Mucosa of stomach (tissue), 1 donor: ENCODE data around the gene TMEM63A.

Experiments
- H3K27me3 ChIP-seq: one replicate; pipeline ENCODE4 v1.7.0; 2013; ENCODE audit warnings: mild to moderate bottlenecking, low read length; ENCODE audit not compliant: control insufficient read depth, insufficient read depth
- H3K36me3 ChIP-seq: one replicate; pipeline ENCODE4 v1.7.0; 2013; ENCODE audit warnings: low read length; ENCODE audit not compliant: control insufficient read depth, insufficient read depth
- H3K4me1 ChIP-seq: one replicate; pipeline ENCODE4 v1.7.0; 2013; ENCODE audit warnings: mild to moderate bottlenecking, low read length; ENCODE audit not compliant: control insufficient read depth, insufficient read depth
- H3K4me3 ChIP-seq: one replicate; pipeline ENCODE4 v1.7.0; 2013; ENCODE audit warnings: low read length
- H3K9ac ChIP-seq: one replicate; pipeline ENCODE4 v1.7.0; 2013; ENCODE audit warnings: mild to moderate bottlenecking, low read length, moderate library complexity
- H3K9me3 ChIP-seq: one replicate; pipeline ENCODE4 v1.7.0; 2013; ENCODE audit warnings: mild to moderate bottlenecking, low read length, moderate library complexity; ENCODE audit not compliant: control insufficient read depth
- donor health status: Pancreatic carcinoma.

Gene TMEM63A

DNA sequence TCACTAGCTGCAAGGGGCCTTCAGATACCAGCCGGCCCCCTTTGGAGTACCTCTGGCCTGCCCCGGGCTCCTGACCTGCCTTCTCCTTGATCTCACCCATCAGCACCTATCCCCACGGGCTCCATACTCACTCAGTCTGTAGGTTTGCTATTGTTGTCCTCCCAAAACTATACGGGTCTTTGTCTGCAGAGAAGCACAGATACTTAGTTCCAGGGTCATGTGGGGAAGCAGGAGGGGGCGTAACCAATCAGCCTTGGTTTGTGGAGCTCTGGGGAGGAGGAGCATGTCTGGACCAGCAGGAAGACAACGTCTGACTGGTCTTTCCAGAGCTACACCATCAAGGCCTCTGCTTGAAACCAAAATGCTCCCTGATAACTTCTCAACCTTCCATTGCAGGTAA is 15.2 kb downstream of the TMEM63A start:
- Histone ChIP-seq H3K4me1 (peaks cover 27% of the 10 kb centered on the region), H3K27me3 (no peaks in the 10 kb centered on the region), H3K9me3 (no peaks in the 10 kb centered on the region), H3K36me3 (peaks cover 19% of the 10 kb centered on the region), H3K4me3 (no peak overlapping the region), H3K9ac (no peak overlapping the region)

DNA sequence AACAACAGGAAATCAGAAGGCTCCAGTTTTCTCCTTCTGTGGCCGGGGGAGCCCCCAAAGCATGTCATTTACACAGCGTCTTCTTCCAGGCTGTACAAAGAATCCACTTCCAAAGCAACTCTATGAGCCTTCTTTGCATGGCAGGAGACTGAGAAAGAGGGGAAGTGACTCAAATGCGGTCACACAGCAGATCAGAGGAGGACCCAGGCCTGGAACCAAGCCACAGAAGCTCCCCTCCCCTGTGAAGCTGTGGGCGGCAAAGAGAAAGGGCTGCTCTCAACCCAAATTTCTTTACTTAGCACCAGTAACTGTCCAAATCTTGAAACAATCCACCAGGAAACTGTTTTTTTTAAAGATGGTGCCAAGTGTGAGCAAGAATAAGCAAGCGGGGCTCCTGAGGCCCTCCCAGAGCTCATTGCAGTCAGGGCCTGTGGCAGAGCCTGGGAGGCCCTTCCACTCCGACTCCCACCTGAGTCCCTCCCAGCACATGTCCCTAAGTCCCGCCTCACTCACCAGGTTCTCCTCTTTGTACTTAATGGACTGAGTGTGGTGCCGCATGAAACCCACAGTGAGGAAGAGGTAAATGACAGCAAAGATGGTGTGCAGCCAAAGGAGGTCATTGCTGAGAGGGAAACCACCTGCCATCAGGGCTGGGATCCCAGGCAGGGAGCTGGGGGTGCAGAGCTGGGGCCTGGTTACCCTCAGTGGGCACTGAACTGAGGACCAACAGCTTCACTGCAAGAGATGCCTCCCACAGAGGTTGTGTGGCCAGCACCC is 15.9 kb downstream of the TMEM63A start:
- Histone ChIP-seq H3K4me1 (peaks cover 20% of the 10 kb centered on the region), H3K9me3 (no peaks in the 10 kb centered on the region), H3K27me3 (no peaks in the 10 kb centered on the region), H3K36me3 (peaks cover 26% of the 10 kb centered on the region), H3K4me3 (no peak overlapping the region), H3K9ac (no peak overlapping the region)

DNA sequence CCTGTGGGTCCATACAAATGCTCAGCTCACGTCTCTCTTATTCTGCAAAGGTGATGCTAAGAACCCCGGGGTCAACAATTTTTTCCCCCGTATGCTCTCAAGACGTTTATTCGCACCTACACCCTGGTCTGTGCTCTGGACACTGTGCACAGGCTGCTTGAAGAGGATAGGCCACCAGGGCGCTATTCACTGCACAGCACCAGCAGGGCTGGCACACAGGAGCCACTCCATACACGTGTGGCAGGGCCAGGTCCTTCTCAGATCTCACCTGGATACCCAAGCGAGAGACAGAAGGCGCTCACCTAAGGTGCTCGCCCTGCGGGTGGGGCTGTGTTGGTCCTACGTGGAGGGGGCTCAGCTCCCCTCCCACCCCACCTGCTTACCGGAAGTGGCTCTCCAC is 16.7 kb downstream of the TMEM63A start:
- no peaks in the 10 kb centered on the region for H3K9me3 ChIP-seq
- peaks cover 33% of the 10 kb centered on the region for H3K36me3 ChIP-seq
- H3K27me3 ChIP-seq = no peaks in the 10 kb centered on the region

GRCh38 chr1:225863167-225863566 is 19.0 kb downstream of the TMEM63A start:
- Histone ChIP-seq H3K27me3 (no peaks in the 10 kb centered on the region), H3K36me3 (peaks cover 40% of the 10 kb centered on the region), H3K9me3 (no peaks in the 10 kb centered on the region), H3K9ac (no peak overlapping the region), H3K4me1 (peaks cover 18% of the 10 kb centered on the region), H3K4me3 (no peak overlapping the region)

More for the DNA sequence above, 16.7 kb downstream of the TMEM63A start:
- no peak overlapping the region for H3K9ac ChIP-seq
- peaks cover 18% of the 10 kb centered on the region for H3K4me1 ChIP-seq
- H3K4me3 ChIP-seq = no peak overlapping the region

DNA sequence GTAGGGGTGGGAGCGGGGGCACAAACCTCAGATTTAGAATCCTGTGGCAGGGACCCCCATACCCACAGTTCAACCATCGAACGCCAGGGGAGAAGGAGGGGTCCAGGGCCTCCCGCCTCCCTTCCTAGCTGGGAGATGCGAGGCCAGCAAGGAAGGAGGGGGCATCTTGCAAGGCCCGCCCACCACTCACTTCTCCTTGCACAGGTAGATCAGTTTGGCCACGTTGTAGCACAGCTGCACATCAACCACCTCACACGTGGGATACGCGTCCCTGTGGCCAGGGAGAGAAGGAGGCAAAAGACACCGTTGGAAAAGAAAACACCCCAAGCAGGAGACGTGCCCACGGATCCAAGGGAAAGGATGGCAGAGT is 19.6 kb downstream of the TMEM63A start:
- Histone ChIP-seq H3K4me1 (peaks cover 22% of the 10 kb centered on the region), H3K36me3 (peaks cover 40% of the 10 kb centered on the region), H3K9me3 (no peaks in the 10 kb centered on the region), H3K4me3 (no peak overlapping the region), H3K27me3 (no peaks in the 10 kb centered on the region), H3K9ac (no peak overlapping the region)

GRCh38 chr1:225861834-225862580 is 20.2 kb downstream of the TMEM63A start:
- Histone ChIP-seq H3K4me3 (no peak overlapping the region), H3K9ac (no peak overlapping the region), H3K4me1 (peaks cover 24% of the 10 kb centered on the region), H3K9me3 (no peaks in the 10 kb centered on the region), H3K27me3 (no peaks in the 10 kb centered on the region), H3K36me3 (peaks cover 39% of the 10 kb centered on the region)

GRCh38 chr1:225860876-225861441 is 21.2 kb downstream of the TMEM63A start:
- peaks cover 25% of the 10 kb centered on the region for H3K4me1 ChIP-seq
- H3K4me3 ChIP-seq = no peak overlapping the region
- peaks cover 38% of the 10 kb centered on the region for H3K36me3 ChIP-seq
- H3K27me3 ChIP-seq = no peaks in the 10 kb centered on the region
- H3K9ac ChIP-seq = no peak overlapping the region
- no peaks in the 10 kb centered on the region for H3K9me3 ChIP-seq

- Histone ChIP-seq H3K4me3 (no peak overlapping the region), H3K27me3 (no peaks in the 10 kb centered on the region), H3K9ac (no peak overlapping the region), H3K9me3 (no peaks in the 10 kb centered on the region), H3K36me3 (peaks cover 31% of the 10 kb centered on the region), H3K4me1 (peaks cover 17% of the 10 kb centered on the region)
These were observed 22.1 kb downstream of the TMEM63A start for GRCh38 chr1:225860107-225860506.

DNA sequence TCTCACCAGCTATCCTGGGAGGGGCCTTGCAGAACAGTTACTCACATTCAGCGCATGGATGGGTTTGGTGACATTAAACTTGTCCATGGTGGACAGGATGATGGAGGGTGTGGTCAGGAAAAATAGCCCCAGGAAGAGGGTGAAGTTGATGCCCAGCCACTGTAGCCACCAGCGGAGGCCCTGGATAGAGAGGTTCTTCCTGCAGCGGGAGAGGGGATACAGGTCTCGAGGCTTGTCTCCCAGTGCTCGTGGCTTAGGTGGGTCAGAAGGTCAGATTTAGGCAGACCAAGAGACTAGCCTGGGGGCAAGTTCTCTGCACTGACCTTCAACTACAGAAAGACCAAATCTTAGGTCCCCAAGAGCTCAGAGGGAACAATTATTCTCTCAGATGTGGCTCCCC is 23.0 kb downstream of the TMEM63A start:
- H3K4me1 ChIP-seq = peaks cover 12% of the 10 kb centered on the region
- no peak overlapping the region for H3K9ac ChIP-seq
- no peaks in the 10 kb centered on the region for H3K27me3 ChIP-seq
- no peak overlapping the region for H3K4me3 ChIP-seq
- peaks cover 40% of the 10 kb centered on the region for H3K36me3 ChIP-seq
- no peaks in the 10 kb centered on the region for H3K9me3 ChIP-seq

- H3K4me1 ChIP-seq = peaks cover 12% of the 10 kb centered on the region
- no peak overlapping the region for H3K9ac ChIP-seq
- H3K9me3 ChIP-seq = no peaks in the 10 kb centered on the region
- H3K36me3 ChIP-seq = peaks cover 56% of the 10 kb centered on the region
- no peaks in the 10 kb centered on the region for H3K27me3 ChIP-seq
- no peak overlapping the region for H3K4me3 ChIP-seq
These were observed 24.9 kb downstream of the TMEM63A start for GRCh38 chr1:225857256-225857655.

GRCh38 chr1:225855503-225856300 is 26.5 kb downstream of the TMEM63A start:
- Histone ChIP-seq H3K9me3 (no peaks in the 10 kb centered on the region), H3K9ac (no peak overlapping the region), H3K4me1 (peaks cover 12% of the 10 kb centered on the region), H3K27me3 (no peaks in the 10 kb centered on the region), H3K36me3 (peaks cover 42% of the 10 kb centered on the region), H3K4me3 (no peak overlapping the region)
